IMR-90 (cell line): ENCODE results near the gene HCFC1R1. TPM values are rescaled to one million over a fixed set of nuclear protein-coding genes. Genes with fewer than 3 reads are reported as not detected.

ENCODE experiments used
- ATAC-seq: fragments of 200-7000 bp; cut with Tn5 transposase; 2 replicates; pipeline ENCODE4 v1.9.1; 2020; ENCODE audit warnings: low read depth, mild to moderate bottlenecking, moderate library complexity
- BruUV-seq: library from RNA; stranded (reverse); fragments of 400-500 nt; replicated peaks from 2 replicates; lab custom pipeline; 2021; lab: Mats Ljungman, UMichigan
- CTCF ChIA-PET: fragments of 300-600 bp; formaldehyde crosslinking; extraction: SDS; loops from one replicate; lab custom pipeline; 2021; ENCODE audit warnings: antibody characterized with exemption; lab: Yijun Ruan, JAX
- POLR2A ChIA-PET: fragments of 300-600 bp; sonication (Branson Sonifier 250); formaldehyde crosslinking; loops from one replicate; lab custom pipeline; 2022; ENCODE audit warnings: antibody characterized with exemption; ENCODE audit not compliant: unreplicated experiment; lab: Charles Lee
- DNase-seq: peaks from one replicate; pipeline ENCODE4 v3.0.0; 2013
- H2AFZ ChIP-seq: replicated peaks from 2 replicates; pipeline ENCODE3; 2013; ENCODE audit warnings: low read length, mild to moderate bottlenecking; ENCODE audit not compliant: poor library complexity
- H2AK5ac ChIP-seq: 2 replicates; pipeline ENCODE4 v1.6.1; 2013; ENCODE audit warnings: low read depth, low read length, inconsistent platforms
- H2AK9ac ChIP-seq: replicated peaks from 2 replicates; pipeline ENCODE3; 2013; ENCODE audit warnings: mild to moderate bottlenecking, low read depth, low read length, moderate library complexity; ENCODE audit not compliant: poor library complexity
- H2BK120ac ChIP-seq: 2 replicates; pipeline ENCODE4 v1.6.1; 2013; ENCODE audit warnings: low read depth, low read length, inconsistent platforms
- H2BK15ac ChIP-seq: 3 replicates; pipeline ENCODE4 v1.6.1; 2013; ENCODE audit warnings: low read depth, low read length, inconsistent platforms
- H2BK20ac ChIP-seq: 2 replicates; pipeline ENCODE4 v1.6.1; 2013; ENCODE audit warnings: low read depth, mild to moderate bottlenecking, inconsistent platforms, low read length, moderate library complexity
- H2BK5ac ChIP-seq: 2 replicates; pipeline ENCODE4 v1.6.1; 2013; ENCODE audit warnings: mild to moderate bottlenecking, low read depth, low read length, inconsistent platforms; ENCODE audit not compliant: poor library complexity, severe bottlenecking
- H3K14ac ChIP-seq: replicated peaks from 2 replicates; pipeline ENCODE4 v1.6.1; 2013; ENCODE audit warnings: low read depth, low read length, inconsistent platforms
- H3K18ac ChIP-seq: 2 replicates; pipeline ENCODE4 v1.6.1; 2013; ENCODE audit warnings: low read depth, low read length, control low read depth
- H3K23ac ChIP-seq: 2 replicates; pipeline ENCODE4 v1.6.1; 2013; ENCODE audit warnings: low read depth, low read length, inconsistent platforms
- H3K27ac ChIP-seq: 2 replicates; pipeline ENCODE4 v1.5.1; 2013; ENCODE audit warnings: mild to moderate bottlenecking, control low read depth, low read length; ENCODE audit not compliant: insufficient read depth
- H3K27me3 ChIP-seq: 2 replicates; pipeline ENCODE4 v1.6.1; 2013; ENCODE audit warnings: low read length; ENCODE audit not compliant: control insufficient read depth, insufficient read depth
- H3K36me3 ChIP-seq: 2 replicates; pipeline ENCODE4 v1.6.1; 2013; ENCODE audit warnings: low read length, mixed read lengths; ENCODE audit not compliant: control insufficient read depth, insufficient read depth
- H3K4ac ChIP-seq: 2 replicates; pipeline ENCODE4 v1.6.1; 2013; ENCODE audit warnings: low read depth, low read length, inconsistent platforms
- H3K4me1 ChIP-seq: 2 replicates; pipeline ENCODE4 v1.6.1; 2013; ENCODE audit warnings: low read length, mixed read lengths; ENCODE audit not compliant: control insufficient read depth, insufficient read depth
- H3K4me2 ChIP-seq: 2 replicates; pipeline ENCODE4 v1.6.1; 2013; ENCODE audit warnings: low read depth, mild to moderate bottlenecking, control low read depth, low read length, moderate library complexity
- H3K4me3 ChIP-seq: 2 replicates; pipeline ENCODE4 v1.5.1; 2013; ENCODE audit warnings: low read depth, mild to moderate bottlenecking, control low read depth, low read length, moderate library complexity; ENCODE audit not compliant: insufficient read depth
- H3K56ac ChIP-seq: 2 replicates; pipeline ENCODE4 v1.6.1; 2013; ENCODE audit warnings: low read length, inconsistent platforms; ENCODE audit not compliant: insufficient read depth; ENCODE audit errors: extremely low read depth
- H3K79me1 ChIP-seq, 2 experiments: 2 replicates each; pipeline ENCODE4 v1.6.1; 2013; ENCODE audit warnings: low read length in 2 of 2, inconsistent platforms in 1 of 2, low read depth in 1 of 2
- H3K9ac ChIP-seq: 2 replicates; pipeline ENCODE4 v1.6.1; 2013; ENCODE audit warnings: low read depth, low read length, control low read depth
- H3K9me1 ChIP-seq: 2 replicates; pipeline ENCODE4 v1.6.1; 2013; ENCODE audit warnings: low read length, inconsistent platforms; ENCODE audit not compliant: insufficient read depth
- H3K9me3 ChIP-seq: 2 replicates; pipeline ENCODE4 v1.6.1; 2013; ENCODE audit warnings: low read length; ENCODE audit not compliant: control insufficient read depth, insufficient read depth
- H4K20me1 ChIP-seq: 2 replicates; pipeline ENCODE4 v1.6.1; 2013; ENCODE audit warnings: low read length, inconsistent platforms; ENCODE audit not compliant: insufficient read depth
- H4K5ac ChIP-seq: 2 replicates; pipeline ENCODE4 v1.6.1; 2013; ENCODE audit warnings: mild to moderate bottlenecking, low read depth, low read length, control low read depth
- H4K8ac ChIP-seq, 2 experiments: 2 replicates each; pipeline ENCODE4 v1.6.1; 2013; ENCODE audit warnings: low read depth in 2 of 2, low read length in 2 of 2, control low read depth in 1 of 2, inconsistent platforms in 1 of 2
- H4K91ac ChIP-seq: 2 replicates; pipeline ENCODE4 v1.6.1; 2013; ENCODE audit warnings: low read depth, low read length, inconsistent platforms; ENCODE audit not compliant: insufficient read depth
- BHLHE40 ChIP-seq: fragments of 150-350 bp; IDR thresholded peaks from 2 replicates; pipeline ENCODE4 v1.6.1; 2016; ENCODE audit warnings: mild to moderate bottlenecking, low read depth, low read length
- CEBPB ChIP-seq: IDR thresholded peaks from 2 replicates; pipeline ENCODE4 v1.6.1; 2012; ENCODE audit warnings: low read depth, low read length, improper control_type of control experiment
- ELK1 ChIP-seq: fragments of 150-350 bp; IDR thresholded peaks from 2 replicates; pipeline ENCODE4 v1.6.1; 2016; ENCODE audit warnings: low read depth, mild to moderate bottlenecking, low read length, moderate library complexity, borderline replicate concordance
- FOS ChIP-seq: fragments of 150-350 bp; IDR thresholded peaks from 2 replicates; pipeline ENCODE4 v1.6.1; 2016; ENCODE audit warnings: low read depth, low read length
- MAFK ChIP-seq: IDR thresholded peaks from 2 replicates; pipeline ENCODE4 v1.6.1; 2012; ENCODE audit warnings: low read depth, low read length, improper control_type of control experiment
- MAZ ChIP-seq: IDR thresholded peaks from 2 replicates; pipeline ENCODE4 v1.6.1; 2012; ENCODE audit warnings: low read depth, mild to moderate bottlenecking, low read length, improper control_type of control experiment, moderate library complexity, borderline replicate concordance
- MXI1 ChIP-seq: IDR thresholded peaks from 2 replicates; pipeline ENCODE4 v1.6.1; 2012; ENCODE audit warnings: low read depth, mild to moderate bottlenecking, low read length, moderate library complexity, borderline replicate concordance
- NFE2L2 ChIP-seq: fragments of 150-350 bp; IDR thresholded peaks from 2 replicates; pipeline ENCODE4 v1.6.1; 2016; ENCODE audit warnings: low read depth, mild to moderate bottlenecking, low read length
- RAD21 ChIP-seq: IDR thresholded peaks from 2 replicates; pipeline ENCODE4 v1.6.1; 2012; ENCODE audit warnings: low read length, improper control_type of control experiment
- RCOR1 ChIP-seq: IDR thresholded peaks from 2 replicates; pipeline ENCODE4 v1.6.1; 2012; ENCODE audit warnings: mild to moderate bottlenecking, low read length, improper control_type of control experiment; ENCODE audit not compliant: insufficient replicate concordance
- USF2 ChIP-seq: fragments of 150-350 bp; IDR thresholded peaks from 2 replicates; pipeline ENCODE4 v1.6.1; 2017; ENCODE audit warnings: mild to moderate bottlenecking, antibody characterized with exemption, low read length, low read depth
- WGBS, 2 experiments: methylation state at CpG; one replicate each; pipeline versions ENCODE4 v1.1.5 to v1.1.7; 2013; ENCODE audit warnings: missing lambda C conversion rate in 2 of 2; ENCODE audit not compliant: insufficient read length in 1 of 2; ENCODE audit errors: extremely low coverage in 2 of 2; 5-methylcytosine and 5-hydroxymethylcytosine counted together
- dilution Hi-C: fragments of 300-500 bp; cut with HindIII; formaldehyde crosslinking; loops from one replicate; pipeline ENCODE4 v1.14.3; 2018; ENCODE audit warnings: low sequenced_read_pairs; ENCODE audit not compliant: unreplicated experiment
- in situ Hi-C: fragments of 300-500 bp; cut with MboI; formaldehyde crosslinking; loops from 3 replicates; pipeline ENCODE4 v1.14.3; 2019; ENCODE audit warnings: low sequenced_read_pairs, inconsistent platforms, mixed read lengths
- intact Hi-C: fragments of 100-400 bp; cut with micrococcal nuclease; formaldehyde crosslinking; loops from 2 replicates; pipeline ENCODE4 v1.10.0; 2022
- polyA plus RNA-seq, 3 experiments: library from polyadenylated mRNA; depleted of rRNA; stranded (reverse); fragments of >200 nt; gene quantifications; 2 replicates each; pipeline ENCODE4 v1.2.3, GENCODE V29; 2012; ENCODE audit warnings: low replicate concordance in 1 of 3
- total RNA-seq: library from RNA; depleted of rRNA; stranded (reverse); fragments of >200 nt; gene quantifications from 2 replicates; pipeline ENCODE4 v1.2.3, GENCODE V29; 2012

The HCFC1R1 gene
- total and polyA plus RNA-seq, 2 of the 4 experiments (the other 2 are of a cell fraction): 7.2 to 57.9 TPM

- Histone ChIP-seq H3K9me3 (no peaks in the 10 kb centered on the region), H3K36me3 (no peaks in the 10 kb centered on the region), H3K4me3 (no peak overlapping the region), H4K20me1 (no peaks in the 10 kb centered on the region), H2AK5ac (no peak overlapping the region), H3K4me2 (no peak overlapping the region), H2BK20ac (no peak overlapping the region), H2AFZ (no peak overlapping the region), H3K56ac (no peak overlapping the region), H2BK120ac (no peak overlapping the region), H4K5ac (no peak overlapping the region), H2AK9ac (no peak overlapping the region), H3K18ac (no peak overlapping the region), H3K79me1 (no peaks in the 10 kb centered on the region), H3K27me3 (peaks cover 44% of the 10 kb centered on the region), H4K91ac (no peak overlapping the region), H3K23ac (no peak overlapping the region), H3K9ac (no peak overlapping the region), H3K4me1 (no peaks in the 10 kb centered on the region; the same call in 1 of the 2 replicates), H2BK5ac (no peak overlapping the region), H3K4ac (no peak overlapping the region), H3K14ac (no peak overlapping the region), H3K27ac (no peak overlapping the region), H2BK15ac (no peak overlapping the region), H4K8ac (no peak overlapping the region), H3K9me1 (peaks cover 3% of the 10 kb centered on the region; the same call in 1 of the 2 replicates)
- dilution Hi-C loops: no loop called here
- no TSS peak for BruUV-seq
- CTCF ChIA-PET: no interaction called here
- 78% methylated on average over 1 of the region's 4 CpGs; no CpG with 5 or more reads in 1 of the 2 experiments for WGBS, 2 experiments
- intact Hi-C loops: no loop called here
- ATAC-seq: no peak
- POLR2A ChIA-PET: no interaction called here
- DNase-seq: no peak
- no peak for TF ChIP-seq RCOR1
- TF ChIP-seq RAD21: no peak
- no peak for TF ChIP-seq FOS
- no peak for TF ChIP-seq BHLHE40
- no peak for TF ChIP-seq USF2
- no peak for TF ChIP-seq CEBPB
- TF ChIP-seq MXI1: no peak
- no peak for TF ChIP-seq MAZ
- TF ChIP-seq MAFK: no peak
- no peak for TF ChIP-seq NFE2L2
- no peak for TF ChIP-seq ELK1
- in situ Hi-C loops: no loop called here
Measured at GRCh38 chr16:3051009-3051408, 27.3 kb upstream of the HCFC1R1 start.
